OCI-LY1 (cell line): ENCODE measurements around the gene ZNF527.
"Not testable (repeated sequence)": the region's sequence is repeated elsewhere in the genome, so short reads cannot be mapped to it uniquely, and the experiment has no call there.

Source experiments
- H2AFZ ChIP-seq: fragments of 200-600 bp; sonication (generic), shearing (Covaris generic); 2 replicates; pipeline ENCODE4 v1.6.0; 2014; ENCODE audit warnings: antibody characterized with exemption, mild to moderate bottlenecking, low read length
- H3F3A ChIP-seq: fragments of 200-600 bp; sonication (generic), shearing (Covaris generic); 2 replicates; pipeline ENCODE4 v1.6.0; 2014; ENCODE audit warnings: mild to moderate bottlenecking, antibody characterized with exemption, low read length, moderate library complexity; ENCODE audit not compliant: insufficient read depth
- H3K27ac ChIP-seq: fragments of 200-600 bp; sonication (generic); 2 replicates; pipeline ENCODE4 v1.5.1; 2014; ENCODE audit warnings: low read length, mixed run types, mild to moderate bottlenecking, low read depth; ENCODE audit not compliant: poor library complexity, severe bottlenecking
- H3K27me3 ChIP-seq: fragments of 200-600 bp; sonication (generic); 2 replicates; pipeline ENCODE4 v1.6.0; 2014; ENCODE audit warnings: antibody characterized with exemption, mild to moderate bottlenecking, low read length, moderate library complexity; ENCODE audit not compliant: insufficient read depth
- H3K36me3 ChIP-seq: fragments of 200-600 bp; sonication (generic); 2 replicates; pipeline ENCODE4 v1.6.1; 2014; ENCODE audit warnings: mild to moderate bottlenecking, antibody characterized with exemption, low read length, moderate library complexity, mixed read lengths; ENCODE audit not compliant: insufficient read depth
- H3K4me1 ChIP-seq: fragments of 200-600 bp; sonication (generic); 2 replicates; pipeline ENCODE4 v1.5.1; 2014; ENCODE audit warnings: mild to moderate bottlenecking, low read length, moderate library complexity; ENCODE audit not compliant: insufficient read depth, severe bottlenecking
- H3K4me2 ChIP-seq: fragments of 200-600 bp; sonication (generic), shearing (Covaris generic); 2 replicates; pipeline ENCODE4 v1.6.1; 2014; ENCODE audit warnings: low read length
- H3K4me3 ChIP-seq: fragments of 200-600 bp; sonication (generic); 2 replicates; pipeline ENCODE4 v1.5.1; 2014; ENCODE audit warnings: low read length, low read depth, mild to moderate bottlenecking, mixed read lengths; ENCODE audit not compliant: poor library complexity, severe bottlenecking
- H3K79me2 ChIP-seq: fragments of 200-600 bp; shearing (Covaris generic); 2 replicates; pipeline ENCODE4 v1.6.1; 2016; ENCODE audit warnings: mixed run types, low read length, mixed read lengths; ENCODE audit not compliant: insufficient read depth
- H3K9ac ChIP-seq: fragments of 200-600 bp; sonication (generic), shearing (Covaris generic); 2 replicates; pipeline ENCODE4 v1.6.1; 2014; ENCODE audit warnings: mild to moderate bottlenecking, low read length, mixed read lengths
- H3K9me2 ChIP-seq: fragments of 200-600 bp; sonication (generic), shearing (Covaris generic); 2 replicates; pipeline ENCODE4 v1.6.1; 2014; ENCODE audit warnings: low read depth, mild to moderate bottlenecking, low read length, mixed read lengths
- H3K9me3 ChIP-seq: fragments of 200-600 bp; shearing (Covaris generic); 2 replicates; pipeline ENCODE4 v1.6.1; 2014; ENCODE audit warnings: low read length, mixed read lengths
- H4K20me1 ChIP-seq: fragments of 200-600 bp; sonication (generic), shearing (Covaris generic); 2 replicates; pipeline ENCODE4 v1.6.0; 2016; ENCODE audit warnings: mild to moderate bottlenecking, low read length; ENCODE audit not compliant: insufficient read depth
- EZH2 ChIP-seq: fragments of 200-600 bp; sonication (generic), shearing (Covaris generic); IDR thresholded peaks from 2 replicates; pipeline ENCODE4 v1.8.0; 2017; ENCODE audit warnings: borderline replicate concordance, mixed run types, mild to moderate bottlenecking, antibody characterized with exemption, low read length, moderate library complexity, mixed read lengths
- TF ChIP-seq, protein P1 (sequence below): fragments of 200-600 bp; sonication (generic), shearing (Covaris generic); IDR thresholded peaks from 2 replicates; pipeline ENCODE4 v1.5.1; 2017; ENCODE audit warnings: mild to moderate bottlenecking, antibody characterized with exemption, low read length, moderate library complexity, mixed read lengths

Gene ZNF527

DNA sequence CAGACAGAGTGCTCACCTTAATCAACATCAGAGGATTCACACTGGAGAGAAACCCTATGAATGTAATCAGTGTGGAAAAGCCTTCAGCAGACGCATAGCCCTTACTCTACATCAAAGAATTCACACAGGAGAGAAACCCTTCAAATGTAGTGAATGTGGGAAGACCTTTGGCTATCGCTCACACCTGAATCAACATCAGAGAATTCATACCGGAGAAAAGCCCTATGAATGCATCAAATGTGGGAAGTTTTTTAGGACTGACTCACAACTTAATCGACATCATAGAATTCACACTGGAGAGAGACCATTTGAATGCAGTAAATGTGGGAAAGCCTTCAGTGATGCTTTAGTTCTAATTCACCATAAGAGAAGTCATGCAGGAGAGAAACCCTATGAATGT is 18.3 kb downstream of the ZNF527 start:
- Histone ChIP-seq H3K9ac (no peak overlapping the region), H3K27ac (no peak overlapping the region), H3K79me2 (no peaks in the 10 kb centered on the region), H3K4me1 (no peaks in the 10 kb centered on the region), H3K9me3 (peaks cover 40% of the 10 kb centered on the region), H3K9me2 (no peaks in the 10 kb centered on the region), H3K36me3 (peaks cover 51% of the 10 kb centered on the region), H2AFZ (no peak overlapping the region), H4K20me1 (no peaks in the 10 kb centered on the region), H3K27me3 (no peaks in the 10 kb centered on the region), H3K4me2 (no peak overlapping the region), H3F3A (no peaks in the 10 kb centered on the region), H3K4me3 (no peak overlapping the region)
- TF ChIP-seq, protein P1, sequence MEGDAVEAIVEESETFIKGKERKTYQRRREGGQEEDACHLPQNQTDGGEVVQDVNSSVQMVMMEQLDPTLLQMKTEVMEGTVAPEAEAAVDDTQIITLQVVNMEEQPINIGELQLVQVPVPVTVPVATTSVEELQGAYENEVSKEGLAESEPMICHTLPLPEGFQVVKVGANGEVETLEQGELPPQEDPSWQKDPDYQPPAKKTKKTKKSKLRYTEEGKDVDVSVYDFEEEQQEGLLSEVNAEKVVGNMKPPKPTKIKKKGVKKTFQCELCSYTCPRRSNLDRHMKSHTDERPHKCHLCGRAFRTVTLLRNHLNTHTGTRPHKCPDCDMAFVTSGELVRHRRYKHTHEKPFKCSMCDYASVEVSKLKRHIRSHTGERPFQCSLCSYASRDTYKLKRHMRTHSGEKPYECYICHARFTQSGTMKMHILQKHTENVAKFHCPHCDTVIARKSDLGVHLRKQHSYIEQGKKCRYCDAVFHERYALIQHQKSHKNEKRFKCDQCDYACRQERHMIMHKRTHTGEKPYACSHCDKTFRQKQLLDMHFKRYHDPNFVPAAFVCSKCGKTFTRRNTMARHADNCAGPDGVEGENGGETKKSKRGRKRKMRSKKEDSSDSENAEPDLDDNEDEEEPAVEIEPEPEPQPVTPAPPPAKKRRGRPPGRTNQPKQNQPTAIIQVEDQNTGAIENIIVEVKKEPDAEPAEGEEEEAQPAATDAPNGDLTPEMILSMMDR: no peak
- no peak for TF ChIP-seq EZH2

DNA sequence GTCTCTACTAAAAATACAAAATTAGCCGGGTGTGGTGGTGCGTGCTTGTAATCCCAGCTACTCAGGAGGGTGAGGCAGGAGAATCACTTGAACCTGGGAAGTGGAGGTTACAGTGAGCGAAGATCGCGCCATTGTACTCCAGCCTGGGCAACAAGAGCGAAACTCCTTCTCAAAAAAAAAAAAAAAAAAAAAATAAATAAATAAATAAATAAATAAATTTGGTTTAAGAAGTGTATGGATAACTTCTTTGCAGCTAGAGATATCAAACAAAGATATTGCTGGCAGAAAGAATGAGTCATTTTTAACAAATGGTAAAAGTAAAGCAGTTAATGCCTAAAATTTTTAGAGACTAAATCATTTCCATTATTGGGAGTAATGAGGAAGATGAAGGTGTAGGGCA is 20.5 kb downstream of the ZNF527 start:
- Histone ChIP-seq H3K9me3 (peaks cover 43% of the 10 kb centered on the region), H3K36me3 (peaks cover 30% of the 10 kb centered on the region)
- not testable (repeated sequence) for H3K4me3 ChIP-seq, H3K4me1 ChIP-seq, H3K9ac ChIP-seq, H3K79me2 ChIP-seq, H4K20me1 ChIP-seq, H3K4me2 ChIP-seq, H3F3A ChIP-seq, H3K9me2 ChIP-seq, H2AFZ ChIP-seq, H3K27ac ChIP-seq, H3K27me3 ChIP-seq

DNA sequence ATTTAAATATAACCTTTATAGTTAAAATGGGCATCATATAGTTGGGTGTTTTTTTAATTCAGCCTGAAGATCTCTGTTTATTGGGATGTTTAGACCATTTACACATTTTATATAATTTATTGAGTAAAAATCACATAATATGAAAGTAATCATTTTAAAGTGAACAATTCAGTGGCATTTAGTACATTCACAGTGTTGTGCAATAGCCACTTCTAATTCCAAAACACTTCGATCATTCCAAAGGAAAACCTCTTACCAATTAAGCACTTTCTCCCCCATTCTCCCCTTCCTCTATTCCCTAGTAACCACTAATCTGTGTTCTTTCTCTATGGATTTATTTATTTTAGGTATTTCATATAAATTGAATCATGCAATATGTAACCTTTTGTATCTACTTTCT is 30.2 kb downstream of the ZNF527 start:
- Histone ChIP-seq H4K20me1 (no peaks in the 10 kb centered on the region), H3F3A (no peaks in the 10 kb centered on the region), H3K27ac (no peak overlapping the region), H3K9me3 (peaks cover 21% of the 10 kb centered on the region), H3K4me2 (no peak overlapping the region), H3K4me1 (no peaks in the 10 kb centered on the region), H3K36me3 (no peaks in the 10 kb centered on the region), H3K79me2 (no peaks in the 10 kb centered on the region), H3K4me3 (no peak overlapping the region), H2AFZ (no peak overlapping the region), H3K27me3 (no peaks in the 10 kb centered on the region), H3K9ac (no peak overlapping the region), H3K9me2 (no peaks in the 10 kb centered on the region)
- TF ChIP-seq, protein P1: no peak
- no peak for TF ChIP-seq EZH2

DNA sequence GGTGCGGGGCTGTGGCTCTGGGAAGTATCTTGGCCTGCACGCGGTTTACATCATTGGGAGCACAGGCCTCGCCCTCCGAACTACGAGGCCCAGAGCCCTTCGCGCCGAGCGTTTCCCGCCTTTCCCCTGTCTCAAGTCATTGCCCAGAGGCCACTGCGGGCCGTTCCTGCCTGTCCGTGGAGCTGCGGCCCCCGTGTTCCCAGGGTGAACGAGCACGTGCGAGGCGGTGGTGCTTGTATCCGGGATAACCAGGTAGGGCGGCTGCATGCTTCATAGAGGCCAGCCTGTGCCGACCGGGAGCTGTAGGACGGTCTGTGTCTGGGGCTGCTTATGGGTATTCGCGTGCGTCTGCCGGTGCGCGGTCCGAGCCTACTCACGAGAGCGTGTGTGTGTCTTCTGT is 32.5 kb downstream of the ZNF527 start:
- Histone ChIP-seq H3K79me2 (no peaks in the 10 kb centered on the region), H3K9ac (no peak overlapping the region), H3K9me3 (peaks cover 23% of the 10 kb centered on the region)

DNA sequence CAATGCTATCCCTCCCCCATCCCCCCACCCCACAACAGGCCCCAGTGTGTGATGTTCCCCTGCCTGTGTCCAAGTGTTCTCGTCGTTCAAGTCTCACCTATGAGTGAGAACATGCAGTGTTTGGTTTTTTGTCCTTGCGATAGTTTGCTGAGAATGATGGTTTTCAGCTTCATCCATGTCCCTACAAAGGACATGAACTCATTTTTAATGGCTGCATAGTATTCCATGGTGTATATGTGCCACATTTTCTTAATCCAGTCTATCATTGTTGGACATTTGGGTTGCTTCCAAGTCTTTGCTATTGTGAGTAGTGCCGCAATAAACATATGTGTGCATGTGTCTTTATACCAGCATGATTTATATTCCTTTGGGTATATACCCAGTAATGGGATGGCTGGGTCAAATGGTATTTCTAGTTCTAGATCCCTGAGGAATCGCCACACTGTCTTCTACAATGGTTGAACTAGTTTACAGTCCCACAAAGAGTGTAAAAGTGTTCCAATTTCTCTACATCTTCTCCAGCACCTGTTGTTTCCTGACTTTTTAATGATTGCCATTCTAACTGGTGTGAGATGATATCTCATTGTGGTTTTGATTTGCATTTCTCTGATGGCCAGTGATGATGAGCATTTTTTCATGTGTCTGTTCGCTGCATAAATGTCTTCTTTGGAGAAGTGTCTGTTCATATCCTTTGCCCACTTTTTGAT is 35.4 kb downstream of the ZNF527 start:
- not testable (repeated sequence) for H2AFZ ChIP-seq

More for the DNA sequence above, 32.5 kb downstream of the ZNF527 start:
- no peaks in the 10 kb centered on the region for H4K20me1 ChIP-seq
- no peaks in the 10 kb centered on the region for H3K4me1 ChIP-seq
- H2AFZ ChIP-seq: no peak overlapping the region
- no peaks in the 10 kb centered on the region for H3F3A ChIP-seq
- no peaks in the 10 kb centered on the region for H3K27me3 ChIP-seq
- no peaks in the 10 kb centered on the region for H3K9me2 ChIP-seq
- H3K36me3 ChIP-seq: no peaks in the 10 kb centered on the region
- H3K4me3 ChIP-seq: no peak overlapping the region
- TF ChIP-seq, protein P1: no peak
- TF ChIP-seq EZH2: no peak
- no peak overlapping the region for H3K27ac ChIP-seq
- H3K4me2 ChIP-seq: no peak overlapping the region

More for the DNA sequence above, 35.4 kb downstream of the ZNF527 start:
- not testable (repeated sequence) for H3K27ac ChIP-seq, H3K9me2 ChIP-seq, H3K27me3 ChIP-seq, H3K4me2 ChIP-seq, H3K4me1 ChIP-seq, H3K9ac ChIP-seq, H4K20me1 ChIP-seq, H3K36me3 ChIP-seq, H3K4me3 ChIP-seq, H3F3A ChIP-seq, H3K79me2 ChIP-seq
- H3K9me3 ChIP-seq: peaks cover 30% of the 10 kb centered on the region
